ENCODE results near the gene DYSF. TPM values are rescaled to one million over a fixed set of nuclear protein-coding genes. Genes with fewer than 3 reads are reported as not detected.
"Not testable (repeated sequence)": the region's sequence is repeated elsewhere in the genome, so short reads cannot be mapped to it uniquely, and the experiment has no call there.

DYSF gene
- 10 to 100 TPM in 3 of 4 donors, 1 to 10 TPM in 1; 2.6 to 20.7 (median 12.7) TPM for total RNA-seq

DNA sequence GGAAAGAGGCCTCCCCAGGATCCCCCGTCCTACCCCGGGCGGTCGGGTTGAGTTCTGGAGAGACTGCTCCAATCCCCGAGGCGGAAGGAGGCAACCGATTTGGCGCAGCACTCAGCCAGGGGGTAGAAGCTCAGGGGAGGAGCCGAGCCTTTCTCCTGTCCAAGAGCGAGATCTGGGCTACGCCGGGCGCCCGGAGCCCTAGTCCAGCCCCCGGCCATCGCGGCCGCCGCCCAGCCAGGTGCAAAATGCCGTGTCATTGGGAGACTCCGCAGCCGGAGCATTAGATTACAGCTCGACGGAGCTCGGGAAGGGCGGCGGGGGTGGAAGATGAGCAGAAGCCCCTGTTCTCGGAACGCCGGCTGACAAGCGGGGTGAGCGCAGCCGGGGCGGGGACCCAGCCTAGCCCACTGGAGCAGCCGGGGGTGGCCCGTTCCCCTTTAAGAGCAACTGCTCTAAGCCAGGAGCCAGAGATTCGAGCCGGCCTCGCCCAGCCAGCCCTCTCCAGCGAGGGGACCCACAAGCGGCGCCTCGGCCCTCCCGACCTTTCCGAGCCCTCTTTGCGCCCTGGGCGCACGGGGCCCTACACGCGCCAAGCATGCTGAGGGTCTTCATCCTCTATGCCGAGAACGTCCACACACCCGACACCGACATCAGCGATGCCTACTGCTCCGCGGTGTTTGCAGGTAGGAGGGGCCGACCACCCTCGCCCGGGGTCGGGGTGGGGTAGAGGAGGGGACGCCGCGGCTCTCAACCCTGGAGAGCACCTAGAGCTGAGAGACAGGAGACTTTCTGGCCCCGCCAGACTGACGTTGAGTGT, at the start of gene DYSF:
TSS of gene DYSF (plus strand) at position 158 of the 817 bp plus-strand sequence.
- peaks cover 0 to 4% of the 10 kb centered on the region in 2 donors for H3K27me3 ChIP-seq
- peak within 1 kb of the TSS; percentile 8 to 10 for H3K4me3 ChIP-seq
- H3K9me3 ChIP-seq: no peaks in the 10 kb centered on the region
- no peaks in the 10 kb centered on the region for H3K36me3 ChIP-seq
- DNase-seq: no peak
- no peak within 1 kb of the TSS for H3K27ac ChIP-seq
- H3K4me1 ChIP-seq: no peaks in the 10 kb centered on the region
- no peak for TF ChIP-seq POLR2A (IDR thresholded peaks at IDR 0.05)
- TF ChIP-seq, protein P1, sequence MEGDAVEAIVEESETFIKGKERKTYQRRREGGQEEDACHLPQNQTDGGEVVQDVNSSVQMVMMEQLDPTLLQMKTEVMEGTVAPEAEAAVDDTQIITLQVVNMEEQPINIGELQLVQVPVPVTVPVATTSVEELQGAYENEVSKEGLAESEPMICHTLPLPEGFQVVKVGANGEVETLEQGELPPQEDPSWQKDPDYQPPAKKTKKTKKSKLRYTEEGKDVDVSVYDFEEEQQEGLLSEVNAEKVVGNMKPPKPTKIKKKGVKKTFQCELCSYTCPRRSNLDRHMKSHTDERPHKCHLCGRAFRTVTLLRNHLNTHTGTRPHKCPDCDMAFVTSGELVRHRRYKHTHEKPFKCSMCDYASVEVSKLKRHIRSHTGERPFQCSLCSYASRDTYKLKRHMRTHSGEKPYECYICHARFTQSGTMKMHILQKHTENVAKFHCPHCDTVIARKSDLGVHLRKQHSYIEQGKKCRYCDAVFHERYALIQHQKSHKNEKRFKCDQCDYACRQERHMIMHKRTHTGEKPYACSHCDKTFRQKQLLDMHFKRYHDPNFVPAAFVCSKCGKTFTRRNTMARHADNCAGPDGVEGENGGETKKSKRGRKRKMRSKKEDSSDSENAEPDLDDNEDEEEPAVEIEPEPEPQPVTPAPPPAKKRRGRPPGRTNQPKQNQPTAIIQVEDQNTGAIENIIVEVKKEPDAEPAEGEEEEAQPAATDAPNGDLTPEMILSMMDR (IDR thresholded peaks at IDR 0.05): no peak
- intact Hi-C loops (cut with DNase I; ENCODE audit: low total_unique reads): no loop called here

DNA sequence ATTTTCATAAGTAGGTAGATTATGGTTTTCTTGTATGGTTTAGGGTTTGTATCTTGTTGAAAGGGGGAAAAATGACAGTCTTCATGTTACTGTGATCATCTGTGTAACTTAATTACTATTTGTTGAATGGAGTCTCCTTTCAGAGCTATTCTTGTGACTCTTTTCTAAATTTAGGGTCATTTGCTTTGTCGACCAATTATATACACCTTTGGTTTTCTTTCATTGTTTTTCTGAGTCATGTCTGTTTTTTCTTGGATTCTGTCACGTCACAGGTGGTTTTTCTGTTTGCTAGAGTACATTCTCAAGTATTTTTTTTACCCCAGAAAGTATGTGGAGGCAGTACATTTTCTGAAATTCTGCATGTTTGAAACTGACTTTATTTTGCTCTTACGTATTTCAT, 43.8 kb upstream of the DYSF start:
- Histone ChIP-seq H3K27ac (no peak overlapping the region), H3K36me3 (no peaks in the 10 kb centered on the region), H3K4me1 (no peaks in the 10 kb centered on the region), H3K27me3 (no peaks in the 10 kb centered on the region), H3K9me3 (no peaks in the 10 kb centered on the region), H3K4me3 (no peak overlapping the region)
- intact Hi-C loops (cut with DNase I; ENCODE audit: low total_unique reads): no loop called here
- TF ChIP-seq POLR2A (IDR thresholded peaks at IDR 0.05): no peak
- TF ChIP-seq, protein P1 (IDR thresholded peaks at IDR 0.05): no peak
- DNase-seq: no peak

DNA sequence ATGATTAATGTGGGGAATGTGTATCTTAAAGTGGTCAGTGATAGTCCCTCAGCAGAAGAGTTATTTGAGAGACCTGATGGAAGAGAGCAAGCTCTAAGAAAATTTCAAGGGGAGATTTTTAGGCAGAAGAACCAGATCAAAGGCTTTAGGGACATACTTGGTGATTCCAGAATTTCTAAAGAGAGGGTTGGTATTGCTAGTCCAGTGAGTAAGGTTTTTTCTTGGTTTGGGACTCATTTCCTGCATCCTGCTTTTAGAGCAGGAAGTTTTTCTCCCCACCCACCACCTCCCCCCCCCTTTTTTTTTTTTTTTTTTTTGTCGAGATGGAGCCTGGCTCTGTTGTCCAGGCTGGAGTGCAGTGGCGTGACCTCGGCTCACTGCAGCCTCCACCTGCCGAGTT, 42.7 kb upstream of the DYSF start:
- intact Hi-C loops (cut with DNase I; ENCODE audit: low total_unique reads): no loop called here
- Histone ChIP-seq H3K27ac (no peak overlapping the region), H3K27me3 (no peaks in the 10 kb centered on the region), H3K36me3 (no peaks in the 10 kb centered on the region), H3K4me3 (no peak overlapping the region), H3K9me3 (no peaks in the 10 kb centered on the region), H3K4me1 (no peaks in the 10 kb centered on the region)
- TF ChIP-seq, protein P1 (IDR thresholded peaks at IDR 0.05): no peak
- no peak for TF ChIP-seq POLR2A (IDR thresholded peaks at IDR 0.05)
- no peak for DNase-seq

DNA sequence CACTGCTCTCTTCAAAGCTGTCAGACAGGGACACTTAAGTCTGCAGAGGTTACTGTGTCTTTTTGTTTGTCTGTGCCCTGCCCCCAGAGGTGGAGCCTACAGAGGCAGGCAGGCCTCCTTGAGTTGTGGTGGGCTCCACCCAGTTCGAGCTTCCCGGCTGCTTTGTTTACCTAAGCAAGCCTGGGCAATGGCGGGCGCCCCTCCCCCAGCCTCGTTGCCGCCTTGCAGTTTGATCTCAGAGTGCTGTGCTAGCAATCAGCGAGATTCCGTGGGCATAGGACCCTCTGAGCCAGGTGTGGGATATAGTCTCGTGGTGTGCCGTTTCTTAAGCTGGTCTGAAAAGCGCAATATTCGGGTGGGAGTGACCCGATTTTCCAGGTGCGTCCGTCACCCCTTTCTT, 36.5 kb upstream of the DYSF start:
- H3K4me1 ChIP-seq; DNase-seq; H3K9me3 ChIP-seq; intact Hi-C loops (cut with DNase I; ENCODE audit: low total_unique reads); H3K27ac ChIP-seq; H3K27me3 ChIP-seq; H3K4me3 ChIP-seq; H3K36me3 ChIP-seq: not testable (repeated sequence)

DNA sequence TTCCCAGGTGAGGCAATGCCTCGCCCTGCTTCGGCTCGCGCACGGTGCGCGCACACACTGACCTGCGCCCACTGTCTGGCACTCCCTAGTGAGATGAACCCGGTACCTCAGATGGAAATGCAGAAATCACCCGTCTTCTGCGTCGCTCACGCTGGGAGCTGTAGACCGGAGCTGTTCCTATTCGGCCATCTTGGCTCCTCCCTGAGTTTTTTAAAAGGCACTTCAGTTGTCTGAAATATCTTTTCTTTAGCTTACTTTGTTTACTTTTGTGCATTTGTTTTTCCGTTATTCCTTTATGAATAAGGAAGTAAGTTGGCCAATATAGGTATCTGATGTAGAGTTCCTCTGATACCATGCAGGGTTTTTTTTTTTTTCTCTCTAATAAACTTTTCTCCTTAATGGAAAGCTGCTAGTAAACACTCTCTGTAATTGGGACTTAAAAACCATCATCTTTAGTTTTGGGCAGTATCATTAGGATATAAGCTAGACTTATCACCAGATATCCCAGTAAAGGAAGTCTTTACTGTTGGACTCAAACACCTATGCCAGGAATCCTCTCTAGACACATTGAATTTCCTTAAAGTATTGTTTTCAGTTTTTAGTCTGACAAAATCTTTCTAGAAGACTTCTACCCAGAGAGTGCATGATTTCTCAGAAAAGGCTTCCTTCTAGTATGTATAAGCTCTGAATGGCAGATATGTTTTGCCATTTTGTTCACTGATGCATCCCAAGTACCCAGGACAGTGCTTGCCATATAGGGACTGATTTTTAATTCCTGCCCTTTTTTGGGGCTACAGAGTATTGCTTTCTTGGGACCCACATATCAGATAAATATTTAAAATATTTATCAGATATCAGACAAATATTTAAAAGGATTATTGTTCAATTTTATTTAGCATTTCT, 35.8 kb upstream of the DYSF start:
- H3K9me3 ChIP-seq: no peaks in the 10 kb centered on the region

DNA sequence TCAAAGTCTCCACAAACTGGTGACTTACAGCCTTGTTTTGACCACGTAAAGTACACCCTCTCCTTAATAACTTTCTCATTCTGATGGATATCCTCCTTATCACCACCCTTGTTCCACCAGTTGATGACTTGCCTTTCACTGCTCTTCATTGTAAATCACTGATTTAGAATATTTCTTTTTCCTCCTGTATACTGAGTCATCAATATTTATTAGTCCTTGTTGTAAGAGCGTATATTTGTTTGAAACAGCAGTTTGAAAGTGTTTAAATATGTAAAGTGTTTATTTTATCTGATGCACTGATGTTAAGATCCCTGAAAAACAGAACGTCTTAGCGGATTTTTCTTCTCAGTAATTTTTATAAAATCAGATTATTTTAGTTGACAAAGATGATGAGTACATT, 34.2 kb upstream of the DYSF start:
- Histone ChIP-seq H3K9me3 (no peaks in the 10 kb centered on the region), H3K4me1 (no peaks in the 10 kb centered on the region), H3K27me3 (no peaks in the 10 kb centered on the region), H3K27ac (no peak overlapping the region), H3K36me3 (no peaks in the 10 kb centered on the region), H3K4me3 (no peak overlapping the region)
- no peak for TF ChIP-seq POLR2A (IDR thresholded peaks at IDR 0.05)
- TF ChIP-seq, protein P1 (IDR thresholded peaks at IDR 0.05): no peak
- intact Hi-C loops (cut with DNase I; ENCODE audit: low total_unique reads): no loop called here
- no peak for DNase-seq

More for the DNA sequence above, 35.8 kb upstream of the DYSF start:
- Histone ChIP-seq H3K4me1 (no peaks in the 10 kb centered on the region), H3K36me3 (no peaks in the 10 kb centered on the region), H3K27me3 (no peaks in the 10 kb centered on the region), H3K27ac (no peak overlapping the region), H3K4me3 (no peak overlapping the region)
- intact Hi-C loops (cut with DNase I; ENCODE audit: low total_unique reads): no loop called here
- no peak for DNase-seq
- TF ChIP-seq POLR2A (IDR thresholded peaks at IDR 0.05): no peak
